ENCODE measurements around the gene IL22RA2. TPM values are rescaled to one million over a fixed set of nuclear protein-coding genes. Genes with fewer than 3 reads are reported as not detected.

The IL22RA2 gene
- total RNA-seq, 2 experiments from 2014 or later, result not detected

GRCh38 chr6:137105375-137105774, 68.1 kb downstream of the IL22RA2 start:
- Mint-ChIP-seq H3K36me3 (ENCODE audit: low read depth) (peaks cover 6% of the 10 kb centered on the region), H3K9me3 (peaks cover 17% of the 10 kb centered on the region), H3K4me1 (peaks cover 31% of the 10 kb centered on the region), H3K27ac (no peak overlapping the region), H3K4me3 (no peak overlapping the region), H3K27me3 (peaks cover 4% of the 10 kb centered on the region)
- POLR2A ChIA-PET, result no interaction called here
- DNase-seq, result no peak
- CTCF ChIA-PET, result interaction anchor here (0.7 to 1.3 kb wide), 2 partner anchors 11 to 26 kb away, joined by 6 read pairs; no protein-coding TSS in a partner anchor

DNA sequence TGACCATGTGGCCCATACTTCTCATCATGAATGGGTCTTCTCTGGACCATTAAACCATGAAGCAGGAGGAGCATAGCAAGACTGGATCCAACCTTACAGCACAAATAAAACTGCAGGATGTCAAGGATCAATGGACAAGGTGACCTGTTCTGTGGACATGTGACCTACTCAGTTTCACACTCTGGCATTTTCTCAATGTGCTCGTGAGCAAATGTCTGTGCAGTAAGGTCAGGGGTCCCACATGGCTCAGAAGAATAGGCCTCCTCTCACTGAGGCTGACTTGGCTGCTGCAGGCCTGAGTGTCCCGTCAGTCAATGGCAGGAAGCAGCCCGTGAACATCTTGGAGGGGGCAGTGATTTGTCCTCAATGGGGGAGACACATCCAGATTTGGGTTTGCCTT, 68.5 kb downstream of the IL22RA2 start:
- CTCF ChIA-PET, result interaction anchor here (1.3 kb wide), 1 partner anchor 11 kb away, joined by 6 read pairs; no protein-coding TSS in a partner anchor

GRCh38 chr6:137102851-137103492, 70.5 kb downstream of the IL22RA2 start:
- no peaks in the 10 kb centered on the region for H3K27me3 Mint-ChIP-seq
- H3K9me3 Mint-ChIP-seq, result peaks cover 14% of the 10 kb centered on the region
- H3K4me1 Mint-ChIP-seq, result peaks cover 33% of the 10 kb centered on the region
- CTCF ChIA-PET, result interaction anchor here (0.7 to 1.7 kb wide), 3 partner anchors 9 to 110 kb away, joined by 3 to 5 read pairs (median 3); no protein-coding TSS in a partner anchor
- POLR2A ChIA-PET, result no interaction called here
- no peak overlapping the region for H3K27ac Mint-ChIP-seq
- no peak overlapping the region for H3K4me3 Mint-ChIP-seq
- peaks cover 6% of the 10 kb centered on the region for H3K36me3 Mint-ChIP-seq (ENCODE audit: low read depth)
- peak; percentile 29 for DNase-seq

More for the DNA sequence above, 68.5 kb downstream of the IL22RA2 start:
- Mint-ChIP-seq H3K27ac (no peak overlapping the region), H3K4me3 (no peak overlapping the region), H3K36me3 (ENCODE audit: low read depth) (peaks cover 6% of the 10 kb centered on the region), H3K4me1 (peaks cover 31% of the 10 kb centered on the region), H3K27me3 (peaks cover 4% of the 10 kb centered on the region), H3K9me3 (peaks cover 17% of the 10 kb centered on the region)
- DNase-seq, result no peak
- POLR2A ChIA-PET, result no interaction called here

DNA sequence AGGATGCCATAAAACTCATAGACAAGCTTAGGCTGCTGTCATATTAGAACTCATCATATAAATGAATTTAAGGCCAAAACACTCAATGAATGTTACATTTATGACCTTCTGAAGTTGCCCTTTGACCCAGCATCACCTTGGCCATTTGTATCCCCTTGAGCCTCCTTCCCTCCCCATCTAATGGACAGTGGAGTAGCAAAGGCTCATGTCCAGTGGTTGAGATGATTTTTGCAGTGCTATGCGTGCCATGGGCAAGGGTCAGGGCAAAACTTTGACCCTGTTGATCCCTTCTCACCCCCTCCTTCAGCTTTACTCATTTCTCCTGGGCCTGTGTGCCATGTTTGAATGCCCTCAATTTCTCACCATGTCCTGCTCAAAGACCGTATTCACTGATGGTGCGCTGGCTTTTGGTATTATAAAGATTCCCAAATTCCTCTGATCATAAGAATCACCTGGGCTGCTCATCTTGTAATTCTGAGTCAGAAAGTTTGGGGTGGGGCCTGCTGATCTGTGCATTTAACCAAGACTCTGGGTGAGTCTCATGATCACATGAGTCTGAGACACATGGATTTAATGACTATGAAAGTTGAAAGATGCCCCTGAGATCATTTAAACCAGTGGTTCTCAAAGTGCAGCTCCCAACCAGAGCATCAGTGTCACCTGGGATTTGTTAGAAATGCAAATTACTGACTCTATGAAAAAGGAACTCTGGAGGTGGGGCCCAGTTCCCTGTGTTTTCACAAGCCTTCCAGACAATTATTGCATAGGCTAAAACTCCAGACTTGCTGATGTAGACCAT, 71.2 kb downstream of the IL22RA2 start:
- H3K27ac Mint-ChIP-seq, result no peak overlapping the region
- peaks cover 33% of the 10 kb centered on the region for H3K4me1 Mint-ChIP-seq
- ChIA-PET POLR2A (no interaction called here), CTCF (interaction anchor here (0.7 to 1.7 kb wide), 2 partner anchors 8 to 111 kb away, joined by 3 to 5 read pairs; no protein-coding TSS in a partner anchor)
- peaks cover 14% of the 10 kb centered on the region for H3K9me3 Mint-ChIP-seq
- no peaks in the 10 kb centered on the region for H3K27me3 Mint-ChIP-seq
- no peak overlapping the region for H3K4me3 Mint-ChIP-seq
- peaks cover 6% of the 10 kb centered on the region for H3K36me3 Mint-ChIP-seq (ENCODE audit: low read depth)
- no peak for DNase-seq

GRCh38 chr6:137099689-137100403, 73.6 kb downstream of the IL22RA2 start:
- H3K36me3 Mint-ChIP-seq (ENCODE audit: low read depth), result peaks cover 4% of the 10 kb centered on the region
- peaks cover 40% of the 10 kb centered on the region for H3K4me1 Mint-ChIP-seq
- no peak overlapping the region for H3K4me3 Mint-ChIP-seq
- CTCF ChIA-PET, result no interaction called here
- H3K9me3 Mint-ChIP-seq, result peaks cover 10% of the 10 kb centered on the region
- DNase-seq, result no peak
- POLR2A ChIA-PET, result no interaction called here
- H3K27me3 Mint-ChIP-seq, result no peaks in the 10 kb centered on the region
- no peak overlapping the region for H3K27ac Mint-ChIP-seq

DNA sequence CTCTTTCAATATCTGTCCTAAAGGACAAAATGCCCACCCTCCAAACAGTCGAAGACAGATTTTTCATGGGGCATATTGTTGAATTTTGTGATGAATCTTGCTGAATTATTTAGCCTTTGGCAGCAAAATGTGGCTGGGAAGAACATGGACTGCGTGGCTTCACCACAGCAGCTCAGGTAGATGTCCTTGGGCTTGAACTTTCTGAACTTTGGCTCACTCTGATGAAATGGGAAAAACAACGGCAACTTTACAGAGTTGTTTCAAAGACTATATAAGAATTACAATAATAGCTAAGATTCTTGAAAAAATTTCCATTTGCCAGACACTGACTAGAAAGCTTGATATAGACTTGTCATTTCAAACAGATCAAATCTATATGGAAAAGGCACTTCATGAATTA, 75.9 kb downstream of the IL22RA2 start:
- H3K4me1 Mint-ChIP-seq, result peaks cover 34% of the 10 kb centered on the region

GRCh38 chr6:137097057-137097456, 76.4 kb downstream of the IL22RA2 start:
- Mint-ChIP-seq H3K4me3 (no peak overlapping the region), H3K4me1 (peaks cover 30% of the 10 kb centered on the region), H3K27ac (no peak overlapping the region), H3K9me3 (no peaks in the 10 kb centered on the region), H3K27me3 (no peaks in the 10 kb centered on the region), H3K36me3 (ENCODE audit: low read depth) (no peaks in the 10 kb centered on the region)
- no peak for DNase-seq
- ChIA-PET CTCF (interaction anchor here (0.5 to 0.8 kb wide), 3 partner anchors 160 to 344 kb away, joined by 3 to 5 read pairs (median 3); no protein-coding TSS in a partner anchor), POLR2A (no interaction called here)

More for the DNA sequence above, 75.9 kb downstream of the IL22RA2 start:
- Mint-ChIP-seq H3K27me3 (no peaks in the 10 kb centered on the region), H3K9me3 (peaks cover 4% of the 10 kb centered on the region), H3K4me3 (no peak overlapping the region), H3K36me3 (ENCODE audit: low read depth) (peaks cover 4% of the 10 kb centered on the region), H3K27ac (no peak overlapping the region)
- ChIA-PET POLR2A (interaction anchor here (0.5 kb wide), 1 partner anchor 53 kb away, joined by 11 read pairs; no protein-coding TSS in a partner anchor), CTCF (interaction anchor here (0.5 to 1.0 kb wide), 5 partner anchors 94 to 344 kb away, joined by 3 to 5 read pairs (median 3); no protein-coding TSS in a partner anchor)
- DNase-seq, result no peak

DNA sequence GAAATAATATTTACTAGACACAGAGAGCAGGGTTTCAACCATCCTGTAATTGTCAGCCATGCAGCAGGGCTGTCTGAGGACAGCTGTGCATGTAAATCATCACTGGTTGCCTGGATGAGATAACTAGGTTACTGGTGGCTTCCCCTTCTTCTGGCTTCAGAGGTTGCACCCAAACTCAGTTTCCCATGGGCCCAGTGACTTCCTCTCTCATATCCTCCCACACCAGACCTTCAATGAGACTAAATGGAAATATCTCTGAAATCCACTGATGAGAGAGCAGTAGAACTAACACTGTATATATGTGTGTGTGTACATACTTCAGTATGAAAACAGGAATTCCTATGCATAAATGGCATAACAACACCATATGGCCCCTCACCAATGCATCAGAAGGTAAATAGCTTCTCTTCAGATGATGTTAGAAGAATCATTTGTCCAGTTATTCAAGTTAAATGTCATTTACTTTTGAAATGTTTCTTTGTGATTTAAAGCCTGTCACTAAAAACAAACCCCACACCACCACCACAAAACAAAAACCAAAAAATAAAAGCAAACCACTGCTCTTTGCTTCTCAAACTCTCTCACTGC, 77.7 kb downstream of the IL22RA2 start:
- POLR2A ChIA-PET, result no interaction called here
- peaks cover 30% of the 10 kb centered on the region for H3K4me1 Mint-ChIP-seq
- CTCF ChIA-PET, result no interaction called here
- no peaks in the 10 kb centered on the region for H3K9me3 Mint-ChIP-seq
- DNase-seq, result no peak
- no peaks in the 10 kb centered on the region for H3K36me3 Mint-ChIP-seq (ENCODE audit: low read depth)
- no peak overlapping the region for H3K27ac Mint-ChIP-seq
- H3K4me3 Mint-ChIP-seq, result no peak overlapping the region
- peaks cover 3% of the 10 kb centered on the region for H3K27me3 Mint-ChIP-seq

DNA sequence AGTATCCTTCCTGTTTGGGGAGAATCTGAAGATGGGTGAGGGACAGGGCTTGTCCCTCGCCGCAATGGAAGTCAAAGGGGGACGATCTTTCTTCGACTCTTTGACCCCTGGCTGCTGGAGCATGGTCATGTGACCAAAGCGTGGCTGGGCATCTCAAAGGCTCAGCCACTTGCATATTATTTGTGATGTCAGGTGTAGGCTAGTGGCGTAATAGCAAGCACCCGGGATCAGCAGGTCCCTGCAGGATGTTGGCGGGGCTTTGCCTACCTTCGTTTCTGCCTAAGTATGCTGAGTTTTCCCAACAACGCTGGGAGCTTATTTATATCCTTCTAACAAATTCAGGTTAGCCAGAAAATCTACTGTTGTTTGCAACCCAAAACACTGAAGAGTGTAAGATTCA, 78.4 kb downstream of the IL22RA2 start:
- POLR2A ChIA-PET, result no interaction called here
- CTCF ChIA-PET, result interaction anchor here (1.1 to 1.3 kb wide), 5 partner anchors 8 to 372 kb away, joined by 3 to 9 read pairs (median 3); no protein-coding TSS in a partner anchor
- no peaks in the 10 kb centered on the region for H3K9me3 Mint-ChIP-seq
- DNase-seq, result no peak
- H3K27ac Mint-ChIP-seq, result no peak overlapping the region
- no peak overlapping the region for H3K4me3 Mint-ChIP-seq
- H3K4me1 Mint-ChIP-seq, result peaks cover 30% of the 10 kb centered on the region
- no peaks in the 10 kb centered on the region for H3K36me3 Mint-ChIP-seq (ENCODE audit: low read depth)
- peaks cover 3% of the 10 kb centered on the region for H3K27me3 Mint-ChIP-seq

- Mint-ChIP-seq H3K27me3 (peaks cover 3% of the 10 kb centered on the region), H3K9me3 (no peaks in the 10 kb centered on the region), H3K36me3 (ENCODE audit: low read depth) (no peaks in the 10 kb centered on the region), H3K27ac (no peak overlapping the region), H3K4me3 (no peak overlapping the region), H3K4me1 (peaks cover 28% of the 10 kb centered on the region)
- peak; percentile 64 for DNase-seq
- ChIA-PET POLR2A (no interaction called here), CTCF (interaction anchor here (0.6 to 1.3 kb wide), 12 partner anchors 8 to 592 kb away, joined by 3 to 9 read pairs (median 4); no protein-coding TSS in a partner anchor)
Observed at GRCh38 chr6:137094411-137095008, 78.9 kb downstream of the IL22RA2 start.
